ENCODE results near the gene ATOSA. TPM values are rescaled to one million over a fixed set of nuclear protein-coding genes. Genes with fewer than 3 reads are reported as not detected.

Gene ATOSA
- total RNA-seq, 2 donors from 2014 or later: 47.8 to 59.4 TPM

- H3K27ac ChIP-seq: peak overlapping the region in 1 of 2 donors; percentile 65
- H3K4me1 ChIP-seq (ENCODE audit: control insufficient read depth in 1 of 2, low read depth in 2 of 2): peaks cover 23 to 26% of the 10 kb centered on the region in 2 donors
- DNase-seq (ENCODE audit: low spot score): peak; percentile 5
- peak; percentile 93 for ATAC-seq (ENCODE audit: insufficient number of reproducible peaks, low FRiP score, low read depth)
- no peaks in the 10 kb centered on the region for H3K36me3 ChIP-seq
- H3K4me3 ChIP-seq: peak overlapping the region; percentile 55
- no peak for TF ChIP-seq CTCF (IDR thresholded peaks at IDR 0.05)
- no peaks in the 10 kb centered on the region for H3K27me3 ChIP-seq (replicated peaks; ENCODE audit: insufficient read depth)
- H3K9me3 ChIP-seq: no peaks in the 10 kb centered on the region
These were observed 27.3 kb downstream of the ATOSA start for GRCh38 chr15:52651868-52652267.

GRCh38 chr15:52651114-52651513 lies 28.1 kb downstream of the ATOSA start:
- Histone ChIP-seq H3K4me1 (ENCODE audit: control insufficient read depth in 1 of 2, low read depth in 2 of 2) (peaks cover 16 to 19% of the 10 kb centered on the region in 2 donors), H3K9me3 (no peaks in the 10 kb centered on the region), H3K27me3 (replicated peaks; ENCODE audit: insufficient read depth) (no peaks in the 10 kb centered on the region), H3K4me3 (no peak overlapping the region), H3K27ac (no peak overlapping the region), H3K36me3 (no peaks in the 10 kb centered on the region)
- no peak for TF ChIP-seq CTCF (IDR thresholded peaks at IDR 0.05)
- DNase-seq (ENCODE audit: low spot score) (no peak), ATAC-seq (ENCODE audit: insufficient number of reproducible peaks, low FRiP score, low read depth) (no peak)

- H3K4me1 ChIP-seq (ENCODE audit: control insufficient read depth in 1 of 2, low read depth in 2 of 2): peaks cover 15 to 18% of the 10 kb centered on the region in 2 donors
- no peaks in the 10 kb centered on the region for H3K27me3 ChIP-seq (replicated peaks; ENCODE audit: insufficient read depth)
- H3K36me3 ChIP-seq: no peaks in the 10 kb centered on the region
- ATAC-seq (ENCODE audit: insufficient number of reproducible peaks, low FRiP score, low read depth) (no peak), DNase-seq (ENCODE audit: low spot score) (no peak)
- H3K9me3 ChIP-seq: no peaks in the 10 kb centered on the region
- H3K4me3 ChIP-seq: no peak overlapping the region
- no peak for TF ChIP-seq CTCF (IDR thresholded peaks at IDR 0.05)
- H3K27ac ChIP-seq: no peak overlapping the region
These were observed 29.5 kb downstream of the ATOSA start for GRCh38 chr15:52649686-52650085.

GRCh38 chr15:52645916-52646315 lies 33.3 kb downstream of the ATOSA start:
- DNase-seq (ENCODE audit: low spot score) (no peak), ATAC-seq (ENCODE audit: insufficient number of reproducible peaks, low FRiP score, low read depth) (no peak)
- H3K27me3 ChIP-seq (replicated peaks; ENCODE audit: insufficient read depth): no peaks in the 10 kb centered on the region
- no peaks in the 10 kb centered on the region for H3K36me3 ChIP-seq
- no peak overlapping the region for H3K4me3 ChIP-seq
- H3K9me3 ChIP-seq: no peaks in the 10 kb centered on the region
- peaks cover 9 to 19% of the 10 kb centered on the region in 2 donors for H3K4me1 ChIP-seq (ENCODE audit: control insufficient read depth in 1 of 2, low read depth in 2 of 2)
- H3K27ac ChIP-seq: no peak overlapping the region
- TF ChIP-seq CTCF (IDR thresholded peaks at IDR 0.05): no peak

GRCh38 chr15:52642386-52643361 lies 36.5 kb downstream of the ATOSA start:
- no peak for TF ChIP-seq CTCF (IDR thresholded peaks at IDR 0.05)
- Histone ChIP-seq H3K27me3 (replicated peaks; ENCODE audit: insufficient read depth) (no peaks in the 10 kb centered on the region), H3K36me3 (no peaks in the 10 kb centered on the region), H3K9me3 (no peaks in the 10 kb centered on the region), H3K27ac (peak overlapping the region; percentile 64 to 82), H3K4me3 (peak overlapping the region; percentile 32), H3K4me1 (ENCODE audit: control insufficient read depth in 1 of 2, low read depth in 2 of 2) (peaks cover 9 to 19% of the 10 kb centered on the region in 2 donors)
- DNase-seq (ENCODE audit: low spot score) (no peak), ATAC-seq (ENCODE audit: insufficient number of reproducible peaks, low FRiP score, low read depth) (peak; percentile 12)
